Neural crest cell (in vitro differentiated cells): ENCODE data around the gene CHD6. TPM values are rescaled to one million over a fixed set of nuclear protein-coding genes. Genes with fewer than 3 reads are reported as not detected.

ENCODE experiments used
- DNase-seq: peaks from one replicate; pipeline ENCODE4 v3.0.0; 2021; ENCODE audit warnings: low read depth, mixed read lengths, low spot score
- H3K27ac Mint-ChIP-seq: one replicate; pipeline ENCODE4 v1.8.0; 2021; ENCODE audit warnings: mild to moderate bottlenecking, mixed read lengths; ENCODE audit not compliant: unreplicated experiment
- H3K27me3 Mint-ChIP-seq: 2 replicates; pipeline ENCODE4 v1.8.0; 2021; ENCODE audit warnings: low read depth, mild to moderate bottlenecking, mixed read lengths
- H3K36me3 Mint-ChIP-seq: 2 replicates; pipeline ENCODE4 v1.8.0; 2021; ENCODE audit warnings: low read depth, mild to moderate bottlenecking, mixed read lengths
- H3K4me1 Mint-ChIP-seq: 2 replicates; pipeline ENCODE4 v1.8.0; 2021; ENCODE audit warnings: mixed read lengths
- H3K4me3 Mint-ChIP-seq: one replicate; pipeline ENCODE4 v1.8.0; 2021; ENCODE audit warnings: mild to moderate bottlenecking, mixed read lengths
- H3K9me3 Mint-ChIP-seq: 2 replicates; pipeline ENCODE4 v1.8.0; 2021; ENCODE audit warnings: mixed read lengths
- total RNA-seq: library from RNA; stranded (reverse); gene quantifications from 2 replicates; pipeline ENCODE4 v1.2.1, GENCODE V29; 2021
- TF ChIP-seq, protein P1 (sequence below): fragments of 200-600 bp; sonication (generic); conservative IDR thresholded peaks from 2 replicates; pipeline ENCODE4 v1.5.0; 2021; ENCODE audit warnings: antibody characterized with exemption, mild to moderate bottlenecking

CHD6 gene
- total RNA-seq, 1 donor from 2014 or later: 51.2 TPM

DNA sequence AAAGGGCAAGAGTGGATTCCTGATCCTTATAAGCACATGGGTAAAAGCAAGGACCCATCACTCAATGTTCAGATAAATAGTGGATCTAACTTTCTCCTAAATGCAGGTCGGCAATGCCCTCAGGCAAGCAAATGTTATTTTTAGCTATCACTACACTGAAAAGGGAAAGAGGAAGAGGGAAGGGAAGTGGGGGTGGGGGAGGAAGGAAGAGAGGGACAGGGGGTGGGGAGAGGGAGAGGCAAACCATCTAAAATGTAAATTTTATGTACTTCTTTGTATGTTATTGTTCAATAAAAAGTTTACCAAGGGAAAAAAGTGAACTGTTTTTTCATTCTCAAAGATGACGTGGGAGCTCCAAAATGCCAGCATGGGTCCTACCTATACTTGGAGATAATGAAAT, 44.2 kb downstream of the CHD6 start:
- peaks cover 43% of the 10 kb centered on the region for H3K4me1 Mint-ChIP-seq
- no peak overlapping the region for H3K4me3 Mint-ChIP-seq
- peaks cover 8% of the 10 kb centered on the region for H3K9me3 Mint-ChIP-seq
- no peak overlapping the region for H3K27ac Mint-ChIP-seq
- H3K27me3 Mint-ChIP-seq: no peaks in the 10 kb centered on the region
- peaks cover 6% of the 10 kb centered on the region for H3K36me3 Mint-ChIP-seq
- TF ChIP-seq, protein P1, sequence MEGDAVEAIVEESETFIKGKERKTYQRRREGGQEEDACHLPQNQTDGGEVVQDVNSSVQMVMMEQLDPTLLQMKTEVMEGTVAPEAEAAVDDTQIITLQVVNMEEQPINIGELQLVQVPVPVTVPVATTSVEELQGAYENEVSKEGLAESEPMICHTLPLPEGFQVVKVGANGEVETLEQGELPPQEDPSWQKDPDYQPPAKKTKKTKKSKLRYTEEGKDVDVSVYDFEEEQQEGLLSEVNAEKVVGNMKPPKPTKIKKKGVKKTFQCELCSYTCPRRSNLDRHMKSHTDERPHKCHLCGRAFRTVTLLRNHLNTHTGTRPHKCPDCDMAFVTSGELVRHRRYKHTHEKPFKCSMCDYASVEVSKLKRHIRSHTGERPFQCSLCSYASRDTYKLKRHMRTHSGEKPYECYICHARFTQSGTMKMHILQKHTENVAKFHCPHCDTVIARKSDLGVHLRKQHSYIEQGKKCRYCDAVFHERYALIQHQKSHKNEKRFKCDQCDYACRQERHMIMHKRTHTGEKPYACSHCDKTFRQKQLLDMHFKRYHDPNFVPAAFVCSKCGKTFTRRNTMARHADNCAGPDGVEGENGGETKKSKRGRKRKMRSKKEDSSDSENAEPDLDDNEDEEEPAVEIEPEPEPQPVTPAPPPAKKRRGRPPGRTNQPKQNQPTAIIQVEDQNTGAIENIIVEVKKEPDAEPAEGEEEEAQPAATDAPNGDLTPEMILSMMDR: no peak
- DNase-seq: no peak

DNA sequence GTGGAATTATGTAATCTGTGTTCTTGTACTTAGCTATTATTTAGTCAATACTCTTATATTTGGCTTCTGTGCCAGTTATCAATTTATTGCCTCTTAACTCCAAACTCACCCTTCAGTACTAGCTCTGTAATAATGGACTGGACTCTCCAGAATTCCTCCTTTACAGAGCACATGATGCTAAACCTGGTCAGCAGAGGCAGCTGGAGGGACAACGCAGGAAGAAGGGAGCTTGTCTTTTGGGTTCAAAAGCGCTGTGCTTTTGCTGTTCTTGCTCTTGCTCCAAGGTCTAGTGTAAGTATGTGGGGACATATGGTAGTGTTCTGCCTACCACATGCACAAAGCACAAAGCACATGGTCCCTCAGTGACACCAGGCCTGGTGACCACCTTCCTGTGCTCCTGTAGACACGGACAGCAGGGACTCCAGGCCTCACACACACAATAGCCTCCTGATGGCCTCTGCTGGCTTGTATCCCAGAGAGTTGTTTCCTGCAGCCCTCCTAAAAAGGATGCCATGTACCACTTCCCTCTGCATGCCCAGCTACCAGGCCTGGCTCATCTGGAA, 46.1 kb downstream of the CHD6 start:
- TF ChIP-seq, protein P1: no peak
- H3K27me3 Mint-ChIP-seq: no peaks in the 10 kb centered on the region
- H3K27ac Mint-ChIP-seq: no peak overlapping the region
- peaks cover 33% of the 10 kb centered on the region for H3K4me1 Mint-ChIP-seq
- no peak overlapping the region for H3K4me3 Mint-ChIP-seq
- peaks cover 8% of the 10 kb centered on the region for H3K9me3 Mint-ChIP-seq
- H3K36me3 Mint-ChIP-seq: peaks cover 6% of the 10 kb centered on the region
- no peak for DNase-seq

- peaks cover 8% of the 10 kb centered on the region for H3K9me3 Mint-ChIP-seq
- H3K27me3 Mint-ChIP-seq: no peaks in the 10 kb centered on the region
- H3K27ac Mint-ChIP-seq: no peak overlapping the region
- H3K36me3 Mint-ChIP-seq: peaks cover 4% of the 10 kb centered on the region
- TF ChIP-seq, protein P1: no peak
- H3K4me3 Mint-ChIP-seq: no peak overlapping the region
- H3K4me1 Mint-ChIP-seq: peaks cover 27% of the 10 kb centered on the region
- no peak for DNase-seq
Measured at GRCh38 chr20:41571006-41571405, 47.2 kb downstream of the CHD6 start.

DNA sequence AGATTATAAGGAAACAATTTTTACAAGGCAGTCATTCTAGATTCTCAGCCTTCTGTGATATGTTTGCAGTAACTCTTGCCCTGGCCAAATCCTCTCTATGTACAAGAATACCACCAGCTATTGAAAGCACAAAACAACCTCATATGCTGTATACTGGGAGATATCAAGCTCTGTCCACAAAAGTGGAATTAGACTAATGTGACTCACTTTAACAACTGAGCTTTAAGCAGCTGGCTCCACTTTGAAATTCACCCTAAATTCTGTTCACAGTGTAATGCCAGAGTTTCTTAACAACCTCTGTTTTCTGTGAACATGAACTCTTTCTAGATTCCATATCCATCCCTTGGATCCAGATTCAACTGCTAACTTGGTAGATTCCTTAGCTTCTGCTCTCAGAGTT, 47.6 kb downstream of the CHD6 start:
- H3K27ac Mint-ChIP-seq: no peak overlapping the region

GRCh38 chr20:41567615-41568014, 50.6 kb downstream of the CHD6 start:
- Mint-ChIP-seq H3K4me1 (peaks cover 21% of the 10 kb centered on the region), H3K36me3 (peaks cover 4% of the 10 kb centered on the region), H3K27me3 (no peaks in the 10 kb centered on the region), H3K27ac (no peak overlapping the region), H3K4me3 (no peak overlapping the region), H3K9me3 (peaks cover 3% of the 10 kb centered on the region)
- DNase-seq: no peak
- TF ChIP-seq, protein P1: no peak

More for the DNA sequence above, 47.6 kb downstream of the CHD6 start:
- Mint-ChIP-seq H3K4me3 (no peak overlapping the region), H3K27me3 (no peaks in the 10 kb centered on the region), H3K9me3 (peaks cover 10% of the 10 kb centered on the region), H3K36me3 (peaks cover 5% of the 10 kb centered on the region), H3K4me1 (peaks cover 27% of the 10 kb centered on the region)
- DNase-seq: no peak
- TF ChIP-seq, protein P1: no peak
